PC-9 (cell line): Measurements from ENCODE around the gene TOX2.

Experiments used
- EZH2 ChIP-seq: fragments of 200-600 bp; sonication (generic); IDR thresholded peaks from 2 replicates; pipeline ENCODE4 v1.8.0; 2017; ENCODE audit warnings: antibody characterized with exemption, low read depth
- TF ChIP-seq, protein P1 (sequence below): fragments of 200-600 bp; sonication (generic); conservative IDR thresholded peaks from 2 replicates; pipeline ENCODE4 v1.6.1; 2017; ENCODE audit warnings: mixed run types, antibody characterized with exemption, mild to moderate bottlenecking, moderate library complexity

DNA sequence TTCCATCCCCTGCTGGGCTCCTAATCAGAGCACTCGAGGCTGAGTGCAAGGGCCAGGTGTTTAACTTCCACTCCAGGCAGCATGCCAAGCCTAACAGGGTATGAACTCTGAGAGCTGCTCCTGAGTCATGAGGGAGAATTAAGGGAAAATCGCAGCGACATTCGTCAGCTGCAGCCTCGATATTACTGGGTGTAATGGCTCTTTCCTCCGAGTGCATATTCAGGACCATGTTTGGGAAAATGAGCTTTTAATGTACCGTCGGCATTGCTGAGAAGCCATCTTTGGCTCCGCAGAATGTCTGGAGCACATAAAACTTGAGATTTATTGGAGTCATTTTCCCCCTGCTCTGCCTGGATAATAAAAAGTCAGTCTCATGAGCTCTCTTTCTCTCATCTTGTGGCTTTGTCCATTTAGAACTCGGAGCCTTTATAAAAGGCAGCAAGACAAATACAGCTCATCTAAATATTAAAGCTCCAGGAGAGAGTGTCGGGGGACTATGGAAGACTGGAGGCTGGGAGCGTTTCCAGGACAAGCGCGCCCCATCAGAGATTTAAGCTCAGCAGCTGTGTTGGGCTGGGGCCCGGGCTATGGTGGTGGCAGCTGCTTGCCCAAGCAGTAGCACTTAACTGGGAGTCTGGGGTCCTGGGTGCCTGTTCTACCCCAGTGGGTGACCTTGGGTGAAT is 103.7 kb downstream of the TOX2 start:
- TF ChIP-seq, protein P1, sequence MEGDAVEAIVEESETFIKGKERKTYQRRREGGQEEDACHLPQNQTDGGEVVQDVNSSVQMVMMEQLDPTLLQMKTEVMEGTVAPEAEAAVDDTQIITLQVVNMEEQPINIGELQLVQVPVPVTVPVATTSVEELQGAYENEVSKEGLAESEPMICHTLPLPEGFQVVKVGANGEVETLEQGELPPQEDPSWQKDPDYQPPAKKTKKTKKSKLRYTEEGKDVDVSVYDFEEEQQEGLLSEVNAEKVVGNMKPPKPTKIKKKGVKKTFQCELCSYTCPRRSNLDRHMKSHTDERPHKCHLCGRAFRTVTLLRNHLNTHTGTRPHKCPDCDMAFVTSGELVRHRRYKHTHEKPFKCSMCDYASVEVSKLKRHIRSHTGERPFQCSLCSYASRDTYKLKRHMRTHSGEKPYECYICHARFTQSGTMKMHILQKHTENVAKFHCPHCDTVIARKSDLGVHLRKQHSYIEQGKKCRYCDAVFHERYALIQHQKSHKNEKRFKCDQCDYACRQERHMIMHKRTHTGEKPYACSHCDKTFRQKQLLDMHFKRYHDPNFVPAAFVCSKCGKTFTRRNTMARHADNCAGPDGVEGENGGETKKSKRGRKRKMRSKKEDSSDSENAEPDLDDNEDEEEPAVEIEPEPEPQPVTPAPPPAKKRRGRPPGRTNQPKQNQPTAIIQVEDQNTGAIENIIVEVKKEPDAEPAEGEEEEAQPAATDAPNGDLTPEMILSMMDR: no peak
- no peak for TF ChIP-seq EZH2
